Hepatic stellate cell (primary cell): ENCODE data around the gene CCL2.

ENCODE experiments used
- DNase-seq: peaks from one replicate; pipeline ENCODE4 v3.0.0; 2011; ENCODE audit warnings: low spot score

The CCL2 gene

DNA sequence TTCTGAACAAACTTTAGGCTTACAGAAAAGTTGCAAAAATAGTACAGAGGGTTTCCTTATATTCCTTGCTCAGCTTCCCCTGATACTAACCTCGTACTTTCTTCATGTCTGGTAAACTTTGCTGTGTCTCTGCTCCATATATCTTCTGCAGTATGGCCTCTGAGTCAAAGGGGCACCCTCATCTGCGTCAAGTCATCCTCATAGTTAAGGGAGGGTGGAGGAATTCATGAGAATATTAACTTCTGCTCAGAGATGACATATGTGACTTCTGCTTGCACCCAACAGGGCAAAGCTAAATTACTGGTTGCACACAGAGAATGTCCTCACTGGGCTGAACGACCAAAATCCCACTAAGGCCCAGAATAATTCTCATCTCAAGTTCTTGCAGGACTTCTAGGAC is 10.6 kb downstream of the CCL2 start:
- no peak for DNase-seq

DNA sequence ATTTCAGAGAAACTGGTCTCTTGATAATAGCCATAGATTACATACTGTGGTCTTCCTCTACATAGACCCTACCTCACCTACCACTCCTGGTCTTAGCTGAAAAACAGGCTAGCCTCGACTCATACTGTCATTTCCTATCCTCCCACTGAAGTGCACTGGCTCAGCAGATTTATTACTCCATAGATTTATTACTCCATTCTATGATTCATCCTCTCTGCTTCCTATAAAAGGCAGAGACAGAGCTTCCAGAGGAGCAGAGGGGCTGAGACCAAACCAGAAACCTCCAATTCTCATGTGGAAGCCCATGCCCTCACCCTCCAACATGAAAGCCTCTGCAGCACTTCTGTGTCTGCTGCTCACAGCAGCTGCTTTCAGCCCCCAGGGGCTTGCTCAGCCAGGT is 14.9 kb downstream of the CCL2 start, which contains the start of gene CCL7:
CCL7 (plus strand) TSS at position 253 of the 400 bp plus-strand sequence; CDS start at position 323, 70 bp downstream.
- DNase-seq, result no peak

DNA sequence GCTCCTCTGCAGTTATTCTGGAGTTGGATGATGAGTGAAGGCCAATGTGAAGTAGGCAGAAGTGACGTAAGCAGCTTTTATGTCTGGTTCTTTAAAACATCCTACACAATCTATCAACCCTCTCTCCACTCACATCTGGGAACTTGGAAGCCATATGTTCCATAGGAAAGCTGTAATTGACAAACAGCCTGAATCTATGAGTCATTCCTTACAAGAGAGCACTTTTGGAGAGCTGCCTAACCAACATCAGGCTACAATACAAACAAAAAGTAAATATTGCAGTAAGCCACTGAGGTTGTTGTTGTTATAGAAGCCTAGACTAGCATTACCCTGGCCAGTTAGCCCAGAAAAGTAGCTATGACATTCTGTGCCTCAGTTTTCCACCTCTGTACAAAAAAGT is 20.8 kb downstream of the CCL2 start:
- DNase-seq, result peak; percentile 50

DNA sequence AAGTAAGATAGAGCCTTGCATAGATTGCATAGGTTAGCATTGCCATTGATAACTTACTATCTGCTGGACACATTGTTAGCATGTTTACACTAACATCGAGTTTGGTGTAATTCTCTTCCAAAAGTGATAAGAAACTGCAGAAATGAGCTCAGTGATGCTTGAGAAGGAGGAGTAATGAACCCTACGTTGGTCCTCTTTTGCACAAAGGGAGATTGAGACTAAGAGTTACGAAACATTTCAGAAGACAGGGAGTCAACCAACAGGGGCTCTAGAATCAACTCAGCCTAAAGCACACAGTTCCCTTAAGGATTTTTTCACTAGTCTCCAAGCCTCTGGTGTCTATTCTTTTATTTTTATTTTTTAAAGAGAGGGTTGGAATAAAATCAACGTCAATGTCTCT is 21.7 kb downstream of the CCL2 start:
- DNase-seq, result no peak

DNA sequence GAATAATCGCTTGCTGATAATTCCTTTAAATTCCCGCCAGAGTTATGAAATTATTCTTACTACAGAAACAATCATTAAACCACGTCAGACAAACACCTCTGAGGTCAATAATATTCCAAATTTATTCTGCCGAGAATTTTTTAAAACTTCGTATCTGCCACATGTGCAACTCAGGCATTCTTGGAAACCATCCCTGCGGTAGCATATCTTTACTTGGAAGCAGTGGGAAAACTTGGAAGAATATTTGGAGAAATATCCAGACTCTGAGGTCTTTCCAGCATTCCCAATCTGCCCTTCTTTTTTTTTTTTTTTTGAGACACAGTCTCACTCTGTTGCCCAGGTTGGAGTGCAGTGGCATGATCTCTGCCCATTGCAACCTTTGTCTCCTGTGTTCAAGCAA is 28.5 kb downstream of the CCL2 start:
- DNase-seq, result no peak

DNA sequence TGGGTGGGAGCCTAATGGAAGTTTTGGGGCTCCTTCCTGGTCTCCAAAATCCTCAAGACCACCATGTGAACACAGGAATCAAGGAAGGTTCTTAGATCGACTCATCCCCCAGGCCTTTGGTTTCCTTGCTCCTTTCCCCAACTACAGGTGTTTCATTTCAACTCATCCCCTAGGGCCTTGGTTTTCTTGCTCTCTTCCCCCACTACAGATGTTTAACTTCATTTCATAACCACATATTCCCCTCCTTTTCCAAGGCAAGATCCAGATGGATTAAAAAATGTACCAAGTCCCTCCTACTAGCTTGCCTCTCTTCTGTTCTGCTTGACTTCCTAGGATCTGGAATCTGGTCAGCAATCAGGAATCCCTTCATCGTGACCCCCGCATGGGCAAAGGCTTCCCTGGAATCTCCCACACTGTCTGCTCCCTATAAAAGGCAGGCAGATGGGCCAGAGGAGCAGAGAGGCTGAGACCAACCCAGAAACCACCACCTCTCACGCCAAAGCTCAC is 30.3 kb downstream of the CCL2 start, which contains the start of gene CCL11:
CCL11 (plus strand) TSS at position 457 of the 507 bp plus-strand sequence. CDS start 67 bp downstream, outside the sequence.
- DNase-seq, result no peak

DNA sequence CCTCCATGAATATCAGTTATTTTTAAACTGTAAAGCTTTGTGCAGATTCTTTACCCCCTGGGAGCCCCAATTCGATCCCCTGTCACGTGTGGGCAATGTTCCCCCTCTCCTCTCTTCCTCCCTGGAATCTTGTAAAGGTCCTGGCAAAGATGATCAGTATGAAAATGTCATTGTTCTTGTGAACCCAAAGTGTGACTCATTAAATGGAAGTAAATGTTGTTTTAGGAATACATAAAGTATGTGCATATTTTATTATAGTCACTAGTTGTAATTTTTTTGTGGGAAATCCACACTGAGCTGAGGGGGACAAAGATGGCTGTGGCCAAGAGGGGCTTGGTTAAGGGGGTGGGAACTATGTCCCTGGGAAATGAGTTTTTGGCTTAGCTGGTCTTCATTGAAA is 32.8 kb downstream of the CCL2 start:
- peak; percentile 27 for DNase-seq

DNA sequence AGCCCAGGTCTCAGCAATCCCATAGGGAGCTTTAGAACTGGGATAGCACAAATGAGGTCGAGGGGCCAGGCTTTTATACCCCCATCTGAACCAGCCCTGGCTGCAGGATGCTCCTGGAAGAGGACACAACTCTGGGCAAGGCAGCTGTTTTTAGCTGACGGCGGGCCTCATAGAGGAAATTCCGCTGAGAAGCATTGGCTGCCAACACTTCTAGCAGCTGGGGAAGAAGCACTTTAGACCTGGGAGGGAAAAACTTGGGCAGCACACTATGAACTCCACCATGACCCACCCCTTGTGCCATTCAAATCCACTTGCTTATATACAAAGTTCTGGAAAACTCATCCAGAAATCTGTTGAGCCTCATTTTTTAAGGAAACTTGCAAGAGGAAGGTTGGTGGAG is 35.5 kb downstream of the CCL2 start:
- no peak for DNase-seq

DNA sequence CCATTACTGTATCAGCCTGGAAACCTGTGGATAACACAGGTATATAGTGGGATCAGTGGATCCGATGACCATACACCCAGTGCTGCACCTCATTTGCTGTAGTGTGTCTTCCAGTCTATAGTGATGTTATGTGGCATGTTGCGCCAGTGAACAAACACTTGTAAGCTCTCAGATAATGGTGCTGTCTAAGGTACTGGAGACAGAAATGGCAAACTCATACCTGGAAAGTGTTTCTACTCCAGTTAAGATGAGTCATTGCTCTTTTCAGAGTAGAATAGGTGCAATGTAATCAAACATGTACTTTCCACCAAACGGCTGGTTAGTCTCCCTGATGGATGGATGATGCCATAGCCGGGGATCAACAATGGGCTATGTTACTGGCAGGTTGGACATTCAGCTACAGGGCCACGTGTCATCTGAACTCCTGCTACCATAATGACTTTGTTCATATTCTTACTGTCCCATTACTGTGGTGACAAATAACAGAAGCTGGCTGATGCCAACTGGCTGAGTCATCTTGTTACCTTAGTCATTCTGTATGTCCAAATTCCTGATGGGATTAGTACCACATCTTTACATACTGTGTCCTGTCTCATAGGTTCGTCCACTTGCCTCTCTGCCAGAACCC is 36.8 kb downstream of the CCL2 start:
- no peak for DNase-seq

DNA sequence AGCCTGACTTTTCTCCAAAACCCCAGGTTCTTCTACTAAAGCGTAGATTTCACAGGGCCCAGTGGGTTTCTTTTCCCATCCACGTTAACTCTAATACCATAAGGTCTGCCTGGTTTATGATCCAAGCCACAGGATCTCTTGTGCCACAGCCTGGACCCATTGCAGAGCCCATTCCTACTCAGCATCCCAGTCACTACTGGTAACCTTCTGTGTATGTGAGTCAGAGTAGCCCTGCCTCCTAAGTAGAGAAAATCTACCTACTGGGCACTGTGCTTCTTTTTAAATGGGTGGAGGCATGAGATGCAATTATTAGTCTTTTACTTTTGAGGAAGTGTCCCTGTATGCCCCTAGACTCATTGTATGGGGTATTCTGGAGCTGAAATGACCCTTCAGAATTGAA is 43.9 kb downstream of the CCL2 start:
- DNase-seq, result no peak

DNA sequence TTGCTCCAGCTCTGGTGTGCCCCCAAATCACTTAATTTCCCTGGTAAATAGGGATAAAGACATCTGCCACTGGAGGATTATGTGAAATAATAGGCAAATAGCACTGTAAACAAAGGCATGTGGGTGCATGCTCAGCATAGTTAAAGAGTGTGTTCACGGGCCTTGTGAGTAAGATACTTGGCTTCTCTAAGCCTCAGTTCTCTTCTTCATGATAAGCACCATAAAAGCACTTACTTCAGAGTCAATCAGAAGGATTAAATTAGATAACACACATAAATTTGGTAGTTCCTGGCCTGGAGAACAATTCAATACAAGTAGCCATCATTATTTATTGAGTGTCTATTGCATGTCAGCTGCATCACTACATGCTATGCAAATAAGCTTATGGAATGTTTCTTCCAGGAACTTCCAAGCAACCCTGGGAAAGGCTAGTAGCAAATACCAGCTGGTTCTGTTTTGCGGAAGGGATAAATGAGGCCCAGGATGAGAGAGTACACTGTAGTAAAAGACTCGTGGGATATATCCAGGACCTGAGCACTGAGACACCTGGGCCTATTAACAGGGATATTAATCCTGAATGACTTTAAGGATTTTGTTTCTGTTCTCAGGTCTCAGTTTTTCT is 45.0 kb downstream of the CCL2 start:
- DNase-seq, result peak; percentile 40

DNA sequence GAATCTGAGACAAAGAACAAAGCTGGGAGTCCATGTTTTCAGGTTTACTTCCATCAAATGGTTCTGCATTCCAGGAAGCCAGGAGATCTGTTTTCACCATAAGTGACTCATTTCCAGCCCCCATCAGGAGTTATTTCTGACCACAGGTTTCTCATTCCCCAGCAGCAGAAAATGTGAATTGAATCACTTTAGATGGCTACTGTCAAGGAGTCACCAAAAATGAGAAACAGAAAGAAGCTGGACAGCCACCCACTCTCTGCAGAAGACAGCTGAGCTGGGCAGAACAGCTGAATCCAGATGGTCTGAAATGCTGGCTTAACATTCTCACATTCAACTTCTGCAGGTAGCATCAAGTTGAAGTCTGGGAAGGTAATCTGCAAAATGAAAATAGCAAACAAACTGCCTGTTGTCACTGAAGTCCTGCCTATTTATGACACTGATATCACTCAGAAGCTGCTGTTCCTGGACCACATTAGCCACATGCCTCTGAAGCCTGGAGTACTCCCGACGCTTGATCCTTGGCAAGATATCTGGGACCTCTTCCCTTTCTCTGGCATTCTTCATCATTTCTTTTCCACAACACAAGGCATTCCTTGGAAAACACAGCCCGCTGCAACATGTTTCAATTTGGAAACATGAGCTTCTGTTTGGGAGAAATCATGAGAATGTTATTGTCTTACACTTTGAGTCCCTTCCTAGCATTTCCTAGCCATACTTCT is 45.7 kb downstream of the CCL2 start:
- peak; percentile 62 for DNase-seq

DNA sequence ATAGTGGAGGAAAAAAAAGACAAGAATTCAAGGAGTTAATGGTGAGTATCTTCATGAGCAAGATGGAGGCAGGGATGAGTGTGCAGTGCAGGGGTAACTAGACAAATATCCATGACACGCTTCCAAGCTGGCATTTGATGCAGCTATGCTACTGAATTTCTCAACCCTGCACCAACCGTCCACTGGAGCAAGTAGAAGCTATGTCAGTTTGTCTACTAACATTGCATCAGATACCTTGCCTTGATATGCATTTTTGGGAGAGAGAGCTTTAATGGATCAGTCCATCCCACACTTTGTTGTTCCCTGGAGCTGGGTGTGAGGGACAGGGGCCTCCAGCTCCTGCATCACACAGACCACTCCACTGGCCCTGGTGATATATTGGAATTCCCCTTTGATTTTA is 46.9 kb downstream of the CCL2 start:
- no peak for DNase-seq

DNA sequence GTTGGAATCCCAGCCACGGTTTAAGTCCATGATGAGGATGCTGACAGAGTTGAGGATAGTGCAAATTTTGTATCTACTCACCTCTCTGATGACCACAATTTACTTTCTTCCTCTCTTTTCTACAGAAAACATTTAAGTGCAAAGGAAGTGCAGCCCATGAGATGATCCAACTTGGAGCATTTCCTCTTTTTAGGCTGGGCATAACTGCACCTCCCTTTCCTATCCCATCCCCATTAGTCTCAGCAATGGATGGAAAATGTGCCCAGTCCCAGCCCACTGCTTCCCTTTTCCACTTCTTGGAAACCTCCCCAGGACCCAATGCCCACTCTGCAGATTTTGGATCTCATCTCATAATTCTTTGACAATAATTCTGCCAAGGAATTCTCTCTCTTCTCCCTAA is 47.6 kb downstream of the CCL2 start:
- no peak for DNase-seq

DNA sequence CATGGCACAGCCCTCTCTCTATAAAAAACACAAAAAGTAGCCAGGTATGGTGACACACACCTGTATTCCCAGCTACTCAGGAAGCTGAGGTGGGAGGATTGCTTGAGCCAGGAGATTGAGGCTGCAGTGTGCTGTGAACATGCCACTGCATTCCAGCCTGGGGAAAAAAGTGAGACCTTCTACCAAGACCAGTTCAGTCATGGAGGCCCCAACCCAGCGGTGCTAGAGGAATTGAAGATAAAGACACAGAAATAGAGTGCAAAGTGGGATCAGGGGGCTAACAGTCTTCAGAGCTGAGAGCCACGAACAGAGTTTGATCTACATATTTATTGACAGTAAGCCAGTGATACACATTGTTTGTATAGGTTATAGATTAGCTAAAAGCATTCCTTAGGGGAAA is 48.5 kb downstream of the CCL2 start:
- no peak for DNase-seq

DNA sequence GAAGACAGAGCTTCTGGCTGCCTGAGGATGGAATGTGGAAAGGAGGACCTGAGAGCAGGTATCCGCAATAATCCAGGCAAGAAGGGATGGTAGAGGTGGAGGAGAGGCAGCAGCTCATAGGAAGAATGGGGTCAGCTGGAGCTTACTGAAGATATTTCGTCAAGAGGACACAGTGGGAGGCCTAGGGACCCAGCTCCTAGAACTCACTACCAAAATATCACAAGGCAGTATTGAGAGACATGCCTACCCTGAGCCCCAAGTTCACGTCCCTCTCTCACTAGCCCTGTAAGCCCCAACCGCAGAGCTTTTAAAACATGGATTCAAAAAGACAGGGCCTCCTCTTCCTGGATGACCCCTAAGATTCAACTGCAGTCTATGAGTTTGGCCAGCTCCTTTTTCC is 50.0 kb downstream of the CCL2 start:
- DNase-seq, result no peak

DNA sequence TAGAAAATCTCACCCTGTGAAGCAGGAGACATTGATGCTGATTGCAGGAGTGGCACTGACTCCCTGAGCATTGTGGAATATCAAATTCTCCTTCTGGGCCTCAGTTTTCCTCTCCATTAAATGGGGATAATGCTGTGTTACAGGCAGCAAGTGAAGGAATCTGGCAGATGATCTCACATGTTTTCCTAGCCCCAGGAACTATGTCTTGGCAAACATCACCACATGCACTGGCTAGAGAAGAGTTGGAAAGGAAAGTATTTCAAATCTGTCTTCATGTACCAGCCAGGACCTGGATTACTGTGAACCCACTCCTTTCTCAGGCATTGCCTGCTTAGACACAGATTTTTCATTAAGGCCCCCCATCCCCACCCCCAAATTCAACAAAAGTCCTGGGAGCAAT is 50.5 kb downstream of the CCL2 start:
- no peak for DNase-seq

DNA sequence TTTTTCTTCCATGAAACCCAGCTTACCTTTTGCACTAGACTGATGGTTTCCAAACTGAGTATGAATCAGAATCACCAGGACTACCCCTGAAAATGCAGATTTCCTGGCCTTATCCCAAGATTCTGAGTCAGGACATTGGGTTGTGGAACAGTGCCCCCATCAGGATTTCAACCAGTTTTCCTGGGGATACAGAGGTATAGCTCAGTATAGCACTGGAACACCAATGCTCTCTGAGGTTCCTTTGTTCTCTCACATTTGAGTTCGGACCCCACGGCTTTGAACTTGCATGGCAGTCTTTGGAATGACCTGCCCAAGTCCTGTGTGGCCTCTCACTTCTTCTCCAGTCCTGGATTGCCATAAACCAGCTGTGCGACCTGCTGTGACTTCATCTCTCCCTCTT is 51.4 kb downstream of the CCL2 start:
- DNase-seq, result peak; percentile 78
